ENCODE results near the gene BAIAP3.

DNA sequence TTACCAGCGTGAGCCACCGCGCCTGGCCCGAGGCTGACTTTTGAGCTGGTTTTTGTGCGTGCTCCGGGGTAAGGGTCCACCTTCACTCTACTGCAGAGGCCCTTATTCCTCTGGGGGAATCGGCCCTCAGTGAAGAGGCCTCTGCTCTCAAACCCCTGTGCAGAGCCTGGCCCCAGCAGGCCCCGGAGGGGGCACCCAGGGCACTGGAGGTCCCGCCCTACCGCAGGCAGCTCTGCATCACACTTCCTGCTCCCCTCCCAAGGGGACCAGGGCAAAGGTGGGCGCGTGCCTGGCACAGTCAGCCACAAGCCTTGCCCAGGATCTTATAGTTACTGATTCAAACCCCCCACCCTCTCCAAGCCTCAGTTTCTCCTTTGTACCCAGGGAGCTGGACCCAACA lies 27.6 kb upstream of the BAIAP3 start:
- TF ChIP-seq, protein P1, sequence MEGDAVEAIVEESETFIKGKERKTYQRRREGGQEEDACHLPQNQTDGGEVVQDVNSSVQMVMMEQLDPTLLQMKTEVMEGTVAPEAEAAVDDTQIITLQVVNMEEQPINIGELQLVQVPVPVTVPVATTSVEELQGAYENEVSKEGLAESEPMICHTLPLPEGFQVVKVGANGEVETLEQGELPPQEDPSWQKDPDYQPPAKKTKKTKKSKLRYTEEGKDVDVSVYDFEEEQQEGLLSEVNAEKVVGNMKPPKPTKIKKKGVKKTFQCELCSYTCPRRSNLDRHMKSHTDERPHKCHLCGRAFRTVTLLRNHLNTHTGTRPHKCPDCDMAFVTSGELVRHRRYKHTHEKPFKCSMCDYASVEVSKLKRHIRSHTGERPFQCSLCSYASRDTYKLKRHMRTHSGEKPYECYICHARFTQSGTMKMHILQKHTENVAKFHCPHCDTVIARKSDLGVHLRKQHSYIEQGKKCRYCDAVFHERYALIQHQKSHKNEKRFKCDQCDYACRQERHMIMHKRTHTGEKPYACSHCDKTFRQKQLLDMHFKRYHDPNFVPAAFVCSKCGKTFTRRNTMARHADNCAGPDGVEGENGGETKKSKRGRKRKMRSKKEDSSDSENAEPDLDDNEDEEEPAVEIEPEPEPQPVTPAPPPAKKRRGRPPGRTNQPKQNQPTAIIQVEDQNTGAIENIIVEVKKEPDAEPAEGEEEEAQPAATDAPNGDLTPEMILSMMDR (conservative IDR thresholded peaks at IDR 0.05; ENCODE audit: low read depth in 2 of 2) = no peak
- no peak for TF ChIP-seq EZH2 (IDR thresholded peaks at IDR 0.05; ENCODE audit: low read depth, unreplicated experiment)

Measured in GM23338 (cell line).